Measurements from ENCODE around the gene MOSPD3.

DNA sequence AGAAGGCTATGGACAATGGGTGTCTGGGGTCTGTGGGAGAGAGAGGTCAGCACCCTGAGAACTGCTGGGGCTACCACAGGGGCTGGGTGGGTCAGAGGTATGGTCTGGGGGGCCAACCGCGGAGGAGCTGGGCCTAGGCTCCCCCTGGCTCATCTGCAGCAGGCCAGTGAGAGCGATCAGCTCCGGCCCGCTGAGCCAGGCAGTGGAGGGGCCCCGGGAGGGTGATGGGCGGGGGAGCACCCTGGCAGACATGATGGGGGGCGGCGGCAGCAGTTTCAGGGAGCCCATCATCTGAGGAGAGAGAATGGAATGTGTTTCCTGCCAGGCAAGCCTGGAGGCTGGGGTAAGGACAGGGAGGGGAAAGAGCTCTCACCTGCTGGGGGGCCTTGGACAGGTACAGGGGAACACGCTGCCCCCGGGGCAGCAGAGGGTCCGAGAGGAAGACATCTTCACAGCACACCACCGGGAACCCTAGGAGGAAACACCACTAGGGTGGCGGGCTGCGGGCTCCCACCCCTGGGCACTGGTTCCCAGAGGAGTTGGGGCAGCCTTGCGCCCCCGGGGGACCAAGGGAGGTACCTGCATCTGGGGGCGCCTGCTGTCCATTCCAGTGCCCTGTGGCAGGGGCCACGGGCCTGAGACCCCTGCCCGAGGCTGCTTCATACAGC lies 39.9 kb upstream of the MOSPD3 start:
- TF ChIP-seq CTCF (IDR thresholded peaks at IDR 0.05; ENCODE audit: poor library complexity) (no peak), EZH2 (IDR thresholded peaks at IDR 0.05; ENCODE audit: borderline replicate concordance) (no peak), EZH2phosphoT487 (IDR thresholded peaks at IDR 0.05; ENCODE audit: low read depth, severe bottlenecking, unreplicated experiment) (no peak)
